Measurements from ENCODE around the gene CD3D. TPM values are rescaled to one million over a fixed set of nuclear protein-coding genes. Genes with fewer than 3 reads are reported as not detected.

Gene CD3D
- total and polyA plus RNA-seq, 2 donors (not counting 1 experiment from before 2014, with no cell fraction given): not detected

DNA sequence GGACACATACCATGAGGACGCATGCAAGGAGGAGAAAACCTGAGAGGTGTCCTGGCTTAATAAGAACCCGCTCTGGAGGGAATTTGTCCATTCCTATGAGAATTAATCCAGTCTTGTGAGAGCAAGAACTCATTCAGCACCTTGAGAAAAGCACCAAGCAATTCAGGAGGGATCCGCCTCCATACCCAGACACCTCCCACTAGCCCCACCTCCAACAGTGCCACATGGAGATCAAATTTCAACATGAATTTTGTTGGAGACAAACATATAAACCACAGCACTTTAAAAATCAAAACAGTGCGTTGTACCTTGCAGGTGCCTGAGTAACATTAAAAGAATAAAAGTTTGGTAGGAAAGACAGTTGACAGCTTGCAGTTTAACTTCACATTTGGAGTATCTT lies 28.3 kb upstream of the CD3D start:
- peaks cover 6% of the 10 kb centered on the region for H3K36me3 ChIP-seq (ENCODE audit: control insufficient read depth, insufficient read depth, low read length)
- no peaks in the 10 kb centered on the region for H3K27me3 ChIP-seq (ENCODE audit: control insufficient read depth, insufficient read depth, low read length)
- no peak for DNase-seq (ENCODE audit: low read depth in 2 of 2)
- H2AFZ ChIP-seq (ENCODE audit: low read length): no peak overlapping the region
- H3K27ac ChIP-seq (ENCODE audit: insufficient read depth, low read length): no peak overlapping the region
- H3K9me3 ChIP-seq (ENCODE audit: control insufficient read depth, insufficient read depth, low read depth, low read length): no peaks in the 10 kb centered on the region
- TF ChIP-seq, protein P1, sequence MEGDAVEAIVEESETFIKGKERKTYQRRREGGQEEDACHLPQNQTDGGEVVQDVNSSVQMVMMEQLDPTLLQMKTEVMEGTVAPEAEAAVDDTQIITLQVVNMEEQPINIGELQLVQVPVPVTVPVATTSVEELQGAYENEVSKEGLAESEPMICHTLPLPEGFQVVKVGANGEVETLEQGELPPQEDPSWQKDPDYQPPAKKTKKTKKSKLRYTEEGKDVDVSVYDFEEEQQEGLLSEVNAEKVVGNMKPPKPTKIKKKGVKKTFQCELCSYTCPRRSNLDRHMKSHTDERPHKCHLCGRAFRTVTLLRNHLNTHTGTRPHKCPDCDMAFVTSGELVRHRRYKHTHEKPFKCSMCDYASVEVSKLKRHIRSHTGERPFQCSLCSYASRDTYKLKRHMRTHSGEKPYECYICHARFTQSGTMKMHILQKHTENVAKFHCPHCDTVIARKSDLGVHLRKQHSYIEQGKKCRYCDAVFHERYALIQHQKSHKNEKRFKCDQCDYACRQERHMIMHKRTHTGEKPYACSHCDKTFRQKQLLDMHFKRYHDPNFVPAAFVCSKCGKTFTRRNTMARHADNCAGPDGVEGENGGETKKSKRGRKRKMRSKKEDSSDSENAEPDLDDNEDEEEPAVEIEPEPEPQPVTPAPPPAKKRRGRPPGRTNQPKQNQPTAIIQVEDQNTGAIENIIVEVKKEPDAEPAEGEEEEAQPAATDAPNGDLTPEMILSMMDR (conservative IDR thresholded peaks at IDR 0.05 in 1 of 2, IDR thresholded peaks at IDR 0.05 in 1 of 2; ENCODE audit: low read depth in 1 of 2, low read length in 2 of 2): no peak
- no peak for TF ChIP-seq EZH2 (IDR thresholded peaks at IDR 0.05; ENCODE audit: low read length, missing control alignments)
- H4K20me1 ChIP-seq (ENCODE audit: control insufficient read depth, extremely low read depth, insufficient read depth, low read length): no peaks in the 10 kb centered on the region
- H3K4me1 ChIP-seq (ENCODE audit: control insufficient read depth, extremely low read depth, insufficient read depth, low read length): no peaks in the 10 kb centered on the region
- H3K79me2 ChIP-seq (ENCODE audit: control insufficient read depth, insufficient read depth, low read length): no peaks in the 10 kb centered on the region
- H3K4me2 ChIP-seq (ENCODE audit: extremely low read depth, insufficient read depth, low read length): no peak overlapping the region
- no peak overlapping the region for H3K4me3 ChIP-seq (replicated peaks in 1 of 4; ENCODE audit: control extremely low read depth in 1 of 4, insufficient read depth in 1 of 4, low read depth in 3 of 4, low read length in 4 of 4)
- no peak overlapping the region for H3K9ac ChIP-seq (ENCODE audit: insufficient read depth, low read length)

- Histone ChIP-seq H3K9me3 (ENCODE audit: control insufficient read depth, insufficient read depth, low read depth, low read length) (no peaks in the 10 kb centered on the region), H3K4me2 (ENCODE audit: extremely low read depth, insufficient read depth, low read length) (no peak overlapping the region), H4K20me1 (ENCODE audit: control insufficient read depth, extremely low read depth, insufficient read depth, low read length) (no peaks in the 10 kb centered on the region), H2AFZ (ENCODE audit: low read length) (no peak overlapping the region), H3K27ac (ENCODE audit: insufficient read depth, low read length) (no peak overlapping the region), H3K79me2 (ENCODE audit: control insufficient read depth, insufficient read depth, low read length) (peaks cover 22% of the 10 kb centered on the region), H3K27me3 (ENCODE audit: control insufficient read depth, insufficient read depth, low read length) (no peaks in the 10 kb centered on the region), H3K4me1 (ENCODE audit: control insufficient read depth, extremely low read depth, insufficient read depth, low read length) (no peaks in the 10 kb centered on the region), H3K36me3 (ENCODE audit: control insufficient read depth, insufficient read depth, low read length) (peaks cover 4% of the 10 kb centered on the region), H3K4me3 (replicated peaks in 1 of 4; ENCODE audit: control extremely low read depth in 1 of 4, insufficient read depth in 1 of 4, low read depth in 3 of 4, low read length in 4 of 4) (no peak overlapping the region), H3K9ac (ENCODE audit: insufficient read depth, low read length) (no peak overlapping the region)
- DNase-seq (ENCODE audit: low read depth in 2 of 2): no peak
- TF ChIP-seq, protein P1 (conservative IDR thresholded peaks at IDR 0.05 in 1 of 2, IDR thresholded peaks at IDR 0.05 in 1 of 2; ENCODE audit: low read depth in 1 of 2, low read length in 2 of 2): no peak
- TF ChIP-seq EZH2 (IDR thresholded peaks at IDR 0.05; ENCODE audit: low read length, missing control alignments): no peak
These were observed 23.8 kb upstream of the CD3D start for GRCh38 chr11:118366287-118366686.

- Histone ChIP-seq H3K4me1 (ENCODE audit: control insufficient read depth, extremely low read depth, insufficient read depth, low read length) (no peaks in the 10 kb centered on the region), H3K27me3 (ENCODE audit: control insufficient read depth, insufficient read depth, low read length) (no peaks in the 10 kb centered on the region), H2AFZ (ENCODE audit: low read length) (no peak overlapping the region), H3K79me2 (ENCODE audit: control insufficient read depth, insufficient read depth, low read length) (peaks cover 31% of the 10 kb centered on the region), H3K9me3 (ENCODE audit: control insufficient read depth, insufficient read depth, low read depth, low read length) (no peaks in the 10 kb centered on the region), H3K27ac (ENCODE audit: insufficient read depth, low read length) (no peak overlapping the region), H3K4me2 (ENCODE audit: extremely low read depth, insufficient read depth, low read length) (no peak overlapping the region), H3K9ac (ENCODE audit: insufficient read depth, low read length) (no peak overlapping the region), H3K4me3 (replicated peaks in 1 of 4; ENCODE audit: control extremely low read depth in 1 of 4, insufficient read depth in 1 of 4, low read depth in 3 of 4, low read length in 4 of 4) (no peak overlapping the region), H3K36me3 (ENCODE audit: control insufficient read depth, insufficient read depth, low read length) (peaks cover 3% of the 10 kb centered on the region), H4K20me1 (ENCODE audit: control insufficient read depth, extremely low read depth, insufficient read depth, low read length) (no peaks in the 10 kb centered on the region)
- TF ChIP-seq EZH2 (IDR thresholded peaks at IDR 0.05; ENCODE audit: low read length, missing control alignments): no peak
- TF ChIP-seq, protein P1 (conservative IDR thresholded peaks at IDR 0.05 in 1 of 2, IDR thresholded peaks at IDR 0.05 in 1 of 2; ENCODE audit: low read depth in 1 of 2, low read length in 2 of 2): no peak
- no peak for DNase-seq (ENCODE audit: low read depth in 2 of 2)
These were observed 22.6 kb upstream of the CD3D start for GRCh38 chr11:118364956-118365615.

Measured in fibroblast of lung (primary cell).